ENCODE data around the gene RPS6KB1. TPM values are rescaled to one million over a fixed set of nuclear protein-coding genes. Genes with fewer than 3 reads are reported as not detected.

RPS6KB1 gene
- total RNA-seq, 6 experiments from 2014 or later, result 25.5 to 30.2 (median 27.9) TPM

DNA sequence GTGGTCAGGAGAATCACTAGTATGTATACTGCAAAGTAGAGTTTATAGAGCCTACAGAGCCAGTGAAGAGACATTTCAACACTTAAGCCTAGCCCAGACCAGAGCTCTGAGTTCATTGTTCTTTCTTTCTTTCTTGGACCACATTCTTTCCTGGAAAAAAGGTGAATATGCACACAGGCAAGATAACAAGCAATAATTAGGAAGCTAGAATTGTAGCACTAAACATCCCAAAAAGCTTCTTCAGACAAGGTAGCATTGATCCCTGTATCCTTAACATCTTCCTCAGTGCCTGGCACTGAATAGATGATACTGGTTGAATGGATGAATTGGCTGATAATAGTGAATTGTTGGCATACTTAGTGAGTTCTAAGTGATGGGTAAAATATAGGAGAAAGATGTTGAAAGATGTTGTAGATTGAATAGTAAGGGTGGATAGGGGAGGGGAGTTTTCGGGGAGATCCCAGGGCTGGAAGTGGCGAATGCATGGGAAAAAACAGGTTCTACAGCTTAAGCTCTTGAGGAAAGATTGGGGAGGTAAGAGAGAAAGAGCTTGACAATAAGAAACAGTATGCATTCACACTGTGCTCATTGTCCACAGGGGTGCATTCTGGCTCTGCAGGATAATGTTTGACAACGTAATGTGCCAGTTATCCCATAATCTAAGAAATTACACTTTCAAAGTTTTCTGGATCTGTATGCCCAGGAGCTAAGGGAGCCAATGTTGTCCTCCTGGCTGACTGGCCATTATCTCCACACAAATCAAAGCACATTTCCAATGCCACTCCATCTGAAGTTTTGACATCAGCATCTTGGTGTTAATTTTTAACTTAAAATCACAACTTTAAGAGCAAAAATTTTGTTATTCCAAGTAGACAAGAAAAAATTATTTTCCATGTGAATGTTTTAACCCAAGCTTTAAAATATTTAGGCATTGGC is 35.8 kb upstream of the RPS6KB1 start:
- Mint-ChIP-seq H3K9me3 (no peaks in the 10 kb centered on the region), H3K27me3 (ENCODE audit: insufficient read depth) (no peaks in the 10 kb centered on the region), H3K27ac (no peak overlapping the region), H3K4me1 (ENCODE audit: low read depth) (peaks cover 28% of the 10 kb centered on the region), H3K36me3 (ENCODE audit: low read depth) (peaks cover 6% of the 10 kb centered on the region; the same call in 1 of the 2 replicates), H3K4me3 (no peak overlapping the region)
- no peak for TF ChIP-seq CTCF (IDR thresholded peaks at IDR 0.05)
- no peak for DNase-seq

- H3K27me3 Mint-ChIP-seq (ENCODE audit: insufficient read depth), result no peaks in the 10 kb centered on the region
- H3K4me3 Mint-ChIP-seq, result no peak overlapping the region
- no peak for DNase-seq
- 0 out of 2 replicates have a peak overlapping the region, but pooled peaks have one; percentile 29 for H3K27ac Mint-ChIP-seq
- peaks cover 2% of the 10 kb centered on the region; the same call in 1 of the 2 replicates for H3K36me3 Mint-ChIP-seq (ENCODE audit: low read depth)
- no peak for TF ChIP-seq CTCF (IDR thresholded peaks at IDR 0.05)
- peaks cover 17% of the 10 kb centered on the region for H3K4me1 Mint-ChIP-seq (ENCODE audit: low read depth)
- no peaks in the 10 kb centered on the region for H3K9me3 Mint-ChIP-seq
Measured at GRCh38 chr17:59858167-59858816, 34.6 kb upstream of the RPS6KB1 start.

GRCh38 chr17:59858932-59859331 is 34.0 kb upstream of the RPS6KB1 start:
- no peaks in the 10 kb centered on the region for H3K9me3 Mint-ChIP-seq
- TF ChIP-seq CTCF (IDR thresholded peaks at IDR 0.05), result no peak
- no peak overlapping the region for H3K4me3 Mint-ChIP-seq
- H3K4me1 Mint-ChIP-seq (ENCODE audit: low read depth), result peaks cover 12% of the 10 kb centered on the region
- no peak overlapping the region for H3K27ac Mint-ChIP-seq
- no peaks in the 10 kb centered on the region for H3K36me3 Mint-ChIP-seq (ENCODE audit: low read depth)
- H3K27me3 Mint-ChIP-seq (ENCODE audit: insufficient read depth), result no peaks in the 10 kb centered on the region
- no peak for DNase-seq

DNA sequence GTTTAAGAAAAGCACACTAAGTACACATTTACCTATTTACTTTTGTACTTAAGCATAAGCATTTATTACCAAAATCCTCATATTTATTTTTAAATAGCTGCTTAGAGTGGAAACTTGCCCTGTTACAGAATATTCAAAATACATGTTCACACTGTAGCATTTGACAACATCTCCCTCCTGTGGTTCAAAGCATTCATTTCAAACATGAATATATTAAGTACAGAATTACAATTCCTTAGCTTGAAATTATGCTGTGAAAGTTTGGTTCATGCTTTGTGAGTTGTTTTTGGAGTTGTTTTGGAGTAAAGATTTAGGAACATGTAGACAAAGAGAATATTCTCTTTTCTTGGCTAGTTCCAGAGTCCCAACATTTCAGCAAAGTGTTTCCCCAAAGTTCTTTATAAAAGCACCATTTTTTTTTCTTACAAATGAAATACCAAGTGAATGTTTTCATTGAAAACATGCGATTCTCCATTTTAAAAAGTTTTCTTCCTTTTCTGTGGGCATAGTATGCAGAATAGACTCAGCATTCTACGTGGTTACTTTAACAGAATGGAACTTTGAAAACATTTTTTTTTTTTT is 33.4 kb upstream of the RPS6KB1 start:
- H3K4me3 Mint-ChIP-seq, result no peak overlapping the region
- H3K27me3 Mint-ChIP-seq (ENCODE audit: insufficient read depth), result no peaks in the 10 kb centered on the region
- H3K27ac Mint-ChIP-seq, result no peak overlapping the region
- TF ChIP-seq CTCF (IDR thresholded peaks at IDR 0.05), result peak; percentile 86
- H3K4me1 Mint-ChIP-seq (ENCODE audit: low read depth), result peaks cover 12% of the 10 kb centered on the region
- H3K36me3 Mint-ChIP-seq (ENCODE audit: low read depth), result no peaks in the 10 kb centered on the region
- H3K9me3 Mint-ChIP-seq, result no peaks in the 10 kb centered on the region
- DNase-seq, result peak; percentile 65

- no peak overlapping the region for H3K27ac Mint-ChIP-seq
- H3K36me3 Mint-ChIP-seq (ENCODE audit: low read depth), result no peaks in the 10 kb centered on the region
- H3K27me3 Mint-ChIP-seq (ENCODE audit: insufficient read depth), result no peaks in the 10 kb centered on the region
- no peak for TF ChIP-seq CTCF (IDR thresholded peaks at IDR 0.05)
- H3K4me3 Mint-ChIP-seq, result no peak overlapping the region
- DNase-seq, result no peak
- H3K9me3 Mint-ChIP-seq, result no peaks in the 10 kb centered on the region
- no peaks in the 10 kb centered on the region; the same call in 1 of the 2 replicates for H3K4me1 Mint-ChIP-seq (ENCODE audit: low read depth)
Measured at GRCh38 chr17:59863616-59864015, 29.3 kb upstream of the RPS6KB1 start.
